Body of pancreas (tissue), 4 donors: ENCODE results near the gene GOLGA8B.

ENCODE experiments used
- POLR2A ChIP-seq, 3 donors: fragments of 450-650 bp; IDR thresholded peaks; one replicate each; pipeline ENCODE4 v1.6.1; 2016; ENCODE audit warnings: antibody characterized with exemption in 3 of 3, mild to moderate bottlenecking in 2 of 3
- TF ChIP-seq, protein P1 (sequence below), 7 experiments: fragments of 450-650 bp in 4 of 7; fragments of 200-600 bp in 3 of 7; sonication (generic) in 3 of 7; IDR thresholded peaks; one replicate each; pipeline ENCODE4 v1.5.1; 2016 to 2019; ENCODE audit warnings: antibody characterized with exemption in 7 of 7

DNA sequence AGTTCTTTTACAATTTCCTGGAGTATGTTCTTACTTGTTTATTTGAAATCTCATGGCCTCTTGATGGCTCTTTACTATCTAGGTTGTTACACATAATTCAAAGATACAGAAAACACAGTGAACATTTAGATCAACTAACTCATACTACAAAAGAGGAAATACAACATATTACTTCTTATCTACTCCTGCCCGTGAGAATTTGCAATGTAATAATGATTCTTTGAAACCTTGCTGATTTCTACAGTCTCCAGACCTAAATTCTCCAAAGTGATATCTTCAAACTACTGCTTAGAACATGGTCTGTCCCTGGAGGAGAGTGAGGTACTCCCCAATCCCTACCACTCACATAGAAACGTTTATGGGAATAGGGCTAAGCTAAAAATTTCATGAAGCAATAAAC lies 29.9 kb upstream of the GOLGA8B start:
- TF ChIP-seq, protein P1, sequence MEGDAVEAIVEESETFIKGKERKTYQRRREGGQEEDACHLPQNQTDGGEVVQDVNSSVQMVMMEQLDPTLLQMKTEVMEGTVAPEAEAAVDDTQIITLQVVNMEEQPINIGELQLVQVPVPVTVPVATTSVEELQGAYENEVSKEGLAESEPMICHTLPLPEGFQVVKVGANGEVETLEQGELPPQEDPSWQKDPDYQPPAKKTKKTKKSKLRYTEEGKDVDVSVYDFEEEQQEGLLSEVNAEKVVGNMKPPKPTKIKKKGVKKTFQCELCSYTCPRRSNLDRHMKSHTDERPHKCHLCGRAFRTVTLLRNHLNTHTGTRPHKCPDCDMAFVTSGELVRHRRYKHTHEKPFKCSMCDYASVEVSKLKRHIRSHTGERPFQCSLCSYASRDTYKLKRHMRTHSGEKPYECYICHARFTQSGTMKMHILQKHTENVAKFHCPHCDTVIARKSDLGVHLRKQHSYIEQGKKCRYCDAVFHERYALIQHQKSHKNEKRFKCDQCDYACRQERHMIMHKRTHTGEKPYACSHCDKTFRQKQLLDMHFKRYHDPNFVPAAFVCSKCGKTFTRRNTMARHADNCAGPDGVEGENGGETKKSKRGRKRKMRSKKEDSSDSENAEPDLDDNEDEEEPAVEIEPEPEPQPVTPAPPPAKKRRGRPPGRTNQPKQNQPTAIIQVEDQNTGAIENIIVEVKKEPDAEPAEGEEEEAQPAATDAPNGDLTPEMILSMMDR (IDR thresholded peaks at IDR 0.05), result no peak
- no peak for TF ChIP-seq POLR2A (IDR thresholded peaks at IDR 0.05)
